Suprapubic skin (tissue), 4 donors: ENCODE results near the gene SMAD2. TPM values are rescaled to one million over a fixed set of nuclear protein-coding genes. Genes with fewer than 3 reads are reported as not detected.
"Not testable (repeated sequence)": the region's sequence is repeated elsewhere in the genome, so short reads cannot be mapped to it uniquely, and the experiment has no call there.

Experiments used
- DNase-seq, 2 donors: peaks; one replicate each; pipeline ENCODE4 v3.0.0-alpha.2; 2019; ENCODE audit warnings: low spot score in 2 of 2
- H3K27ac ChIP-seq: fragments of 200-600 bp; sonication (generic); one replicate; pipeline ENCODE4 v1.5.1; 2019
- H3K27me3 ChIP-seq: fragments of 200-600 bp; sonication (generic); one replicate; pipeline ENCODE4 v1.5.1; 2019
- H3K36me3 ChIP-seq: fragments of 200-600 bp; sonication (generic); one replicate; pipeline ENCODE4 v1.5.1; 2019
- H3K4me1 ChIP-seq: fragments of 200-600 bp; sonication (generic); one replicate; pipeline ENCODE4 v1.5.1; 2019
- H3K4me3 ChIP-seq: fragments of 200-600 bp; sonication (generic); one replicate; pipeline ENCODE4 v1.5.1; 2019; ENCODE audit warnings: mild to moderate bottlenecking
- H3K9me3 ChIP-seq: fragments of 200-600 bp; sonication (generic); one replicate; pipeline ENCODE4 v1.5.1; 2019
- EP300 ChIP-seq: sonication (generic); formaldehyde crosslinking; IDR thresholded peaks from one replicate; pipeline ENCODE4 v1.6.1; 2017; ENCODE audit warnings: antibody characterized with exemption
- POLR2A ChIP-seq, 2 donors: fragments of 450-650 bp; IDR thresholded peaks; one replicate each; pipeline ENCODE4 v1.6.1; 2017; ENCODE audit warnings: antibody characterized with exemption in 2 of 2, mild to moderate bottlenecking in 2 of 2, moderate library complexity in 2 of 2
- POLR2AphosphoS5 ChIP-seq, 3 donors: sonication (generic); formaldehyde crosslinking; IDR thresholded peaks; one replicate each; pipeline ENCODE4 v1.6.1; 2017; ENCODE audit warnings: antibody characterized with exemption in 3 of 3
- WGBS: methylation state at CpG from one replicate; pipeline ENCODE4 v1.1.5; 2018; 5-methylcytosine and 5-hydroxymethylcytosine counted together
- total RNA-seq, 4 donors: library from RNA; depleted of rRNA; stranded (reverse); fragments of >200 nt; gene quantifications; one replicate each; pipeline ENCODE4 v1.1.0, GENCODE V29; 2016
- TF ChIP-seq, protein P1 (sequence below), 2 donors: fragments of 200-600 bp in 1 of 2; fragments of 450-650 bp in 1 of 2; sonication (generic) in 1 of 2; IDR thresholded peaks; one replicate each; pipeline ENCODE4 v1.5.1; 2016 to 2019; ENCODE audit warnings: antibody characterized with exemption in 2 of 2, mild to moderate bottlenecking in 1 of 2, moderate library complexity in 1 of 2

Gene SMAD2
- total RNA-seq, 4 donors from 2014 or later: 47.5 to 75.9 (median 59.3) TPM

DNA sequence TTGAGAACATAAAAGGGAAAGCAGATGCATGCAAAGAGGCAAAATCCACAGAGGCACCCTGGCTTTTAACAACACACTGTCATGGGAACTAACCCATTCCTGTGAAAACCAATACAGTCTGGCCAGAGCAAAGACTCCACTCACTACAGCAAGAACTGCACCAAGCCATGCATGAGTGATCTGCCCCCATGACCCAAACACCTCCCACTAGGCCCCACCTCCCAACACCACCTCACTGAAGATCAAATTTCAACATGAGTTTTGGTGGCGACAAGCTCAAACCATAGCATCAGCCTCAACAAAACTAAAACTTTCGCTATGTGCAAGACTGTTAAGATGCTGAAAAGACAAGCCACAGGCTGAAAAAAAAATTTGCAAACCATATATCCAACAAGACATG is 162.8 kb downstream of the SMAD2 start:
- Histone ChIP-seq H3K4me1 (no peaks in the 10 kb centered on the region), H3K4me3 (no peak overlapping the region), H3K27ac (no peak overlapping the region), H3K9me3 (no peaks in the 10 kb centered on the region), H3K36me3 (no peaks in the 10 kb centered on the region), H3K27me3 (no peaks in the 10 kb centered on the region)
- no peak for DNase-seq
- no peak for TF ChIP-seq POLR2AphosphoS5 (IDR thresholded peaks at IDR 0.05)
- no peak for TF ChIP-seq POLR2A (IDR thresholded peaks at IDR 0.05)
- TF ChIP-seq EP300: no peak
- TF ChIP-seq, protein P1, sequence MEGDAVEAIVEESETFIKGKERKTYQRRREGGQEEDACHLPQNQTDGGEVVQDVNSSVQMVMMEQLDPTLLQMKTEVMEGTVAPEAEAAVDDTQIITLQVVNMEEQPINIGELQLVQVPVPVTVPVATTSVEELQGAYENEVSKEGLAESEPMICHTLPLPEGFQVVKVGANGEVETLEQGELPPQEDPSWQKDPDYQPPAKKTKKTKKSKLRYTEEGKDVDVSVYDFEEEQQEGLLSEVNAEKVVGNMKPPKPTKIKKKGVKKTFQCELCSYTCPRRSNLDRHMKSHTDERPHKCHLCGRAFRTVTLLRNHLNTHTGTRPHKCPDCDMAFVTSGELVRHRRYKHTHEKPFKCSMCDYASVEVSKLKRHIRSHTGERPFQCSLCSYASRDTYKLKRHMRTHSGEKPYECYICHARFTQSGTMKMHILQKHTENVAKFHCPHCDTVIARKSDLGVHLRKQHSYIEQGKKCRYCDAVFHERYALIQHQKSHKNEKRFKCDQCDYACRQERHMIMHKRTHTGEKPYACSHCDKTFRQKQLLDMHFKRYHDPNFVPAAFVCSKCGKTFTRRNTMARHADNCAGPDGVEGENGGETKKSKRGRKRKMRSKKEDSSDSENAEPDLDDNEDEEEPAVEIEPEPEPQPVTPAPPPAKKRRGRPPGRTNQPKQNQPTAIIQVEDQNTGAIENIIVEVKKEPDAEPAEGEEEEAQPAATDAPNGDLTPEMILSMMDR (IDR thresholded peaks at IDR 0.05): no peak
- WGBS: 83% methylated on average over 2 of the region's 2 CpGs

DNA sequence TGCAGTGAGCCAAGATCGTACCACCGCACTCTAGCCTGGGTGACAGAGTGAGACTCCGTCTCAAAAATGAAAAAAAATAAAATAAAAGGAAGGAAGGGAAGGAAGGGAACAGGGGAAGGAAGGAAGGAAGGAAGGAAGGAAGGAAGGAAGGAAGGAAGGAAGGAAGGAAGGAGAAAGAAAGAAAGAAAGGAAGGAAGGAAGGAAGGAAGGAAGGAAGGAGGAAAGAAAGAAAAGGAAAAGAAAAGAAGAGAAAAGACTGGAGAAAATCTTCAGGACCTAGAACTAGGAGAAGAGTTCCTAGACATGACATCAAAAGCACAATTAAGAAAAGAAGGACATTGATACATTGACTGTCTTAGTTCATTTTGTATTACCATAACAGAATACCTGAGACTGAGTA is 163.3 kb downstream of the SMAD2 start:
- H3K27ac ChIP-seq, DNase-seq, H3K4me3 ChIP-seq, H3K27me3 ChIP-seq, H3K4me1 ChIP-seq, H3K36me3 ChIP-seq, H3K9me3 ChIP-seq: not testable (repeated sequence)
- 93% methylated on average over 3 of the region's 3 CpGs for WGBS
